A204.1 (cell line): Measurements from ENCODE around the gene BHLHE40.

Experiments
- FAIRE-seq: peaks from 2 replicates; lab custom pipeline; 2012; peaks lifted over from hg19 to GRCh38; lab: Jason Lieb, UNC

The BHLHE40 gene

DNA sequence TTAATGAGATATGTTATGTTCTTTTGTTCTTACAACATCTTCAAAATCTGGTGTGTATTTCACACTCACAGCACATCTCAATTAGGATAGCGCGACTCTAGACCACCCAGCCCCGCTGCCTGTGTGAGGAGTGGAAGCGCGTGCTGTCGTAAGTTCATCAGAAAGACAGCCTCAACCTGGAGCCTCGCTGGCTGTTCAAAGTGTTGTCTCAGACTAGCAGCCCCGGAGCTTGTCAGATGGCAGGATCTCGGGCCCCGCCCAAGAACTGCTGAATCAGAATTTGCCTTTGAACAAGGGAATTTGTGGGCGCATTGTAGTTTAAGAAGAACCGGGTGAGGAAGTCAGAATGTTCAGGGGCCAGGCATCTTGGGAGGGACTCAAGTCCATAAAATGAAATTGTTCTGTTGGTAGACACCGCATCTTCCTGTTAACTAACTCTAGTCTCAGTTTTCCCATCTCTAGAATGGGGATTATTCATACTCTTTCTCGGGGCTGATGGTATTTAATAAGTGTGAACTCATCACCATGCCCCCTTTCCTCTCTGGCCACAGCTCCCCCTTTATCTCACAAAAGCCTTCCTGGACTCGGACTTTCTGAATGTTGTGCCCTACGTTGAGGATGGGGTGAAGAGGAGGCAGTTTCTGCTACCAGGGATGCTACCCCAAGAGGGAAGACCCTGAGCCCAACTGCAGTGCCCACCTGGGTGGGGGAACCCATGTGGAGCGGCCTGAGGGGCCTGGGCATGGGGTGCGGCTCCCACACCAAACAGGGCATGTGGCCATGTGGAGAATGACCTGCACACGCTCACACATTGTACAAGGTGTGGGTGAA lies 40.4 kb downstream of the BHLHE40 start:
- FAIRE-seq: no peak

DNA sequence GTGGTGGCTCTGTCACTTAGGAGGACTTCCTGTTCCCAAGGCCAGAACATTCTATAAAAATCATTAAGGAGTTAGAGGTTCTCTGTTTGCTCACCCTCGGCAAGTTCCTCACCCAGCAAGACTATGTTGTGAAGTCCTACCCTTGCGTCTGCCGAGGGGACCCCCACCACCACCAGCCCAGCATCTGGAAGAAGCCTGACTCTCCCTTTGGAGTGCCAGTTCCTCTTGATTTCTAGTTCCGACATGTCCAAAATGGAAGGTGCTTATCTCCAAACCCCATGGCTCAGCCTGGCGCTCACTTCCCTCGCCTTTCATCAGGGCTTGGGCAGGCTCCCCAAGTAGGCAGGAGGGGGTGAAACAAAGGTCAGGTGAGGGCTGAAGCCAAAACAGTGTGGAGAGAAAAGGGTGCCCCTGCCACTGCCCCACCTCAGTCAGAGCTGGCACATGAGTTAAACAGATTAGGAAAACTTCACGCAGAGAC lies 41.0 kb downstream of the BHLHE40 start:
- FAIRE-seq: no peak

DNA sequence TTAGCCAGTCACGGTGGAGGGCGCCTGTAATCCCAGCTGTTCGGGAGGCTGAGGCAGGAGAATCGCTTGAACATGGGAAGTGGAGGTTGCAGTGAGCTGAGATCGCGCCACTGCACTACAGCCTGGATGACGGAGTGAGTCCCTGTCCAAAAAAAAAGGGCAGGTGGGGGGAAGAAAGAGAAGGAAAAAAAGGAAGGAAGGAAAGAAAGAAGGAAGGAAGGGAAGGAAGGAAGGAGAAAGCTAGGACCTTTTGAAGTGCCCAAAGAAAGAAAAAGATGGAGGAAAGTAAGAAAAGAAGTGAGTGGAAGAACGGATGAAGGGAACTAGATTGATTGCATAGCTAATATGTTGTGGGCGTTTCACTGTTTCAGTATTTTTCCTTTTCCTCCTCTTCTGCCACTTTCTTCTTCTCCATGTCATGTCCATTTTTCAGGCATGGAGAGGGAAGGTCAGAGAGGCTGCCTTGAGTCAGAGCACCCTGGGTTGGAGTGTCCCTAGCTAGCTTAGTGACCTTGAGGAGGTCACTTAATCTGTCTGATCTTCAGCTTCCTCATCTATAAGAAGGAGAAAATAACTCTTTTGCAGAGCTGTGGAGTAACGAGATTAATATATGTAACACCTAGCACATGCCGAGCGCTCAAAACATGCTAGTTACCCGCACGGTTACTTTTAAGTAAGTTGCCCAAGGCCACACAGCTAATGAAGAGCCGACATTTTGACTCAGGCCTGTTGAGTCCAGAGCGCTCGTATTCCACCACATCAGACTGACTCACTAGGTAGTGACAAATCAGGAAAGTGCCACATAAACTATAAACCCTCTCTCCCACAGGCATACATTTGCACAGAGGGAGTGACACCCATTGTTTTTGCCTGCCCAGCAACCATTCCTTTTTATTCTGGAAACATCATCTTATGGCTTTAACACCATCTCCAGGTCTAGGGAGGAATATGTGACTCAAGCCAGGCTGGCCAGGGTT lies 42.2 kb downstream of the BHLHE40 start:
- no peak for FAIRE-seq

DNA sequence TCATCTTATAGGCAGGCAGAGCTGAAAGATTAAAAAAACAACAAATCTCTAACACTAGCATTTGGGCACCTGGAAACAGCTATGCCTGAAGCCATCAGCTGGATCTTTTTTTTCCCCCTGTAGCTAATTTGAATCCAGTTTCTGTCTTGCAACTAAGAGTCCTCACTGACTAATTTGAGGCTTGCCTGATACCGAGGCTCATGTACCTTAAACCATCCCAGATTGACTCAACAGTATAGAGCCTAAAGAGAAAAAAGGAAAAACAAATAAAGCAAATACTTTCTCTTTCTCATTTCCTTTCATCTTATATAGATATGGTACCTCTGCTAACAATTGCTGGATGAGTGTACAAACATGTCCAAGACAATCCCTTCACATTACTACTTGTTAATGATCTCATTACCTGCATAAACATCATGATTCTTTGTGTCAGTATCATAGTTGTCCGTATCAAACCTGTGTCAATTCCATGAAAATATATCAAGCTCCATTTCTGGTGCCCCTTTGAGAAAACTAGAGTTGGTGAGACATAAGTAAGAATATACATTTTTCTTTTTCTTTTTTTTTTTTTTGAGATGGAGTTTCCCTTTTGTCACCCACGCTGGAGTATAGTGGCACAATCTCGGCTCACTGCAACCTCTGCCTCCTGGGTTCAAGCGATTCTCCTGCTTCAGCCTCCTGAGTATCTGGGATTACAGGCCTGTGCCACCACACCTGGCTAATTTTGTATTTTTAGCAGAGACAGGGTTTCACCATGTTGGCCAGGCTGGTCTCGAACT lies 43.1 kb downstream of the BHLHE40 start:
- no peak for FAIRE-seq

DNA sequence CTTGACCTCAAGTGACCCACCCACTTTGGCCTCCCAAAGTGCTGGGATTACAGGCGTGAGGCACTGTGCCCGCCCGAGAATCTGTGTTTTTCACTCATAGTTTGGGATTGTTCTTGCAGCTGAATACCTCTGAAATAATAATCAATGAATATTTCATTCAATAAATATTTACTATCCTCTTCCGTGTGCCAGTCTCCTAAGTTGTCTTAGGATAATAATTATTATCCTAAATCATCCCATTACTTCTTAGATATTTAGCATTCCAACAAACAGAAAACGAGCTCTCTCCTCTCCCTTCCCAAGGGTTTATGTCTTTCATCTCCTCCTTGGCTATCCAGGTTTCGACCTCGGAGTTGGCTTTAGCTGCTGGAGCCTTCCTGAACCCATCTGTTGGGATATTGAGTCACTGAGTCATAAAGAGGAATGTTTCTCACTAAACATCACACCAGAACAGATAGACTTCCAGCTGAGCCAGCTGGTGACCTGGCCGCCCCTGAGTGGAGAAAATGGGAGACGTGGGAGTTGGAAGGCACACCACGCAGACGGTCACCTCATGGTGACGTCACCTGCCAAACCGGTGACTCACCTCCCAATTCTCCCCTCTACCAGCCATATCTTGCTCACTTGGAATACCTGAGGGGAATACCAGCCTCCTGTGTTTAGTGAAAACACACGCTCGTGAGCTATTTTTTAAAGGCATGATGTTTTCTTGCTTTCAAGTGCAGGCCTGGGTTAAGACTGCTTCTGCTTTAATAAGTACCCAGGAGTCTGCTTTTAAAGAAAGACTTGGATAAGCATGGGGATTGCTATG lies 43.9 kb downstream of the BHLHE40 start:
- no peak for FAIRE-seq

DNA sequence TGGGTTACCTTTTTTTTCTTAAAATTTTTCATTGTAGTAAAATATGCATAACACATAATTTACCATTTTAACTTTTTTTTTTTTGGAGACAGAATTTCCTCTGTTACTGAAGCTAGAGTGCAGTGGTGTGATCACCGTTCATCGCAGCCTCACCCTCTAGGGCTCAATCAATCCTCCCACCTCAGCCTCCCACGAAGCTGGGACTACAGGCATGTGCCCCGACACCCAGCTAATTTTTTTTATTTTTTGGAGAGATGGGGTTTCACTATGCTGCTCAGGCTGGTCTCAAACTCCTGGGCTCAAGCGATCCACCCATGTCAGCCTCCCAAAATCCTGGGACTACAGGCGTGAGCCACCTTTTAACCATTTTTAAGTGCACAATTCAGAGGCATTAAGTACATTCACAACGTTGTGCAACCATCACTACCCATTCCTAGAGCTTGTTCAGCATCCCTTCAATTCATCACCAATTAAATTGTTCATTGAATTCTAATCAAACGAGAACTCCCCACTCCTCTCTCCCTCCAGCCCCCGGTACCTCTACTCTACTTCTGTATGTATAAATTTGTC lies 44.6 kb downstream of the BHLHE40 start:
- FAIRE-seq: no peak

DNA sequence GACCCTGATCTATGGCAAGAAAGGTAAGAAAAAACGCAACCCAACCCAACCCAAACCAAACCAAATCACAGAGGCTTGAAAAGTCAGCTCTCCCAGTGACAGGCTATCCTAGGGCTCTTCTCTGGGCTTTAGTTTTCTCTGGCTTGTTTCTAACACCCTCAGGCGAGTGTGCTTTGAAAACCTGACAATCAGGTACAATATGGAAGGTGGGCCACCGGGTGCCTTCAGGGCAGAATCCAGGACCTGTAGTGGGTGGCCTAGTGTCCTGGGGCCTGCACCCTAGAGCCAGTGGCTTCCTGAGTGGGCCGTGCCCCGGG lies 46.8 kb downstream of the BHLHE40 start:
- FAIRE-seq: no peak

DNA sequence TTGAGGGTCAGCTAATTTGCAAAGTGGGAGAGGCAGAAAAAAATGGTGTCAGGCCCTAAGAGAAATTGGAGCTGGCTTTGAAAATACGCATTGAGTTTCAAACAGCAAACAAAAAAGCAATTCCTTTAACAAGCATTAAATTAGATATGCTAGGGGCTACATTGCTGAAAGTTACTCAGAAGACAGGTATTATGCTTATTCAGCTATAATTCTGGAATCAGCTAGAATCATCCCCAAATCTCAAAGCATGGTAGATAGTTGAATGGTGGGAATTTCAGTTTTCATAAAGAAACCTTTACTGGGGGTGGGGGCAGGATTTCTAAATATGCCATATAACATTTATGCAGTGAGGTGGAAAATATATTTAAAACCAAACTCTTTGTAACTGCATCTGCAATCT lies 50.5 kb downstream of the BHLHE40 start:
- FAIRE-seq: no peak

DNA sequence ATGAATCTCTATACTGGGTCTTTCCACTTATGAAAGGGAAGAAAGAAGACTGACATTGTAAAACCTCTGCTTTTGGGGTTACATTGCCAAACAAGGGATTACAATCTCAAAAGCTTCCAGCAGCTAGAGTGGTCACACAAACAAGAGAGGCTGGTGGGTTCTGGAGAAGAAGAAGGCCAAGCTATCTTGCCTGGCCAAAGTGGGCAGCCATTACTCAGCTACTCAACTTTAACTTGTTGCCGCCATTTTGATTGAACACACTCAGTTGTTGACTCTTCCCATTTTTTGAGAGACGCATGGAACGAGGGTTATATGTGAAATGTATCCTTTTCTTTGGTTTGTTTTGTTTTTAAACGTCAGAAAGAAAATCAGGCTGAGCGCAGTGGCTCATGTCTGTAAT lies 50.9 kb downstream of the BHLHE40 start:
- FAIRE-seq: no peak

DNA sequence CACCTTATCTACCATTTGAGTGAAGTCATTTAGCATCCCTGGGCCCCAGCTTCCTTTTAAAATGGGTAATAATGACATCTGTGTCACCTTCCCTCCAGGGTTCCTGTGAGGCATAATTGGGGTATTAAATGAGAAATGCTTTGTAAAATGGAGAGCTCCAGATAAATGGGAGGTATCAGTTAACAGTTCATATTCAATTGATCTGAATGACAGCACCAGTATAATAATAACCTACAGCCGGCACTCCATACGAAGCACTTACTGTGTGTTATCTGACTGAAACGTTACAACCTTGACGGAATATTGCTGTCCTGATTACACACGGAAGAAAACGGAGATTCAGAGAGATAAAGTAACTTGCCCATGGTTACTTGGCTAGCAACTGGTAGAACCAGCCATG lies 53.6 kb downstream of the BHLHE40 start:
- FAIRE-seq: no peak
